ENCODE results near the gene DBX1.

Gene DBX1

GRCh38 chr11:20197881-20198280 is 37.6 kb upstream of the DBX1 start:
- no peaks in the 10 kb centered on the region for H3K9me3 ChIP-seq (ENCODE audit: insufficient read depth, low read length)
- peaks cover 15% of the 10 kb centered on the region for H3K4me1 ChIP-seq (ENCODE audit: low read length)
- no peak overlapping the region for H3K9ac ChIP-seq (ENCODE audit: low read length)
- H3K27ac ChIP-seq (ENCODE audit: low read length) = no peak overlapping the region
- no peak overlapping the region for H3K4me3 ChIP-seq (ENCODE audit: low read length)
- H2AFZ ChIP-seq (ENCODE audit: low read depth, low read length) = no peak overlapping the region
- H4K20me1 ChIP-seq (ENCODE audit: insufficient read depth, low read length) = no peaks in the 10 kb centered on the region
- TF ChIP-seq CTCF (IDR thresholded peaks at IDR 0.05; ENCODE audit: low read depth, low read length) (no peak), EZH2phosphoT487 (IDR thresholded peaks at IDR 0.05; ENCODE audit: low read depth) (no peak)
- H3K79me2 ChIP-seq (ENCODE audit: low read length) = no peaks in the 10 kb centered on the region
- H3K27me3 ChIP-seq (ENCODE audit: low read depth, low read length) = no peaks in the 10 kb centered on the region
- H3K4me2 ChIP-seq (ENCODE audit: low read length) = no peak overlapping the region
- H3K36me3 ChIP-seq (replicated peaks; ENCODE audit: low read depth, low read length) = no peaks in the 10 kb centered on the region

- Histone ChIP-seq H3K36me3 (replicated peaks; ENCODE audit: low read depth, low read length) (no peaks in the 10 kb centered on the region), H3K9me3 (ENCODE audit: insufficient read depth, low read length) (no peaks in the 10 kb centered on the region), H3K4me2 (ENCODE audit: low read length) (no peak overlapping the region), H3K4me3 (ENCODE audit: low read length) (no peak overlapping the region), H3K4me1 (ENCODE audit: low read length) (peaks cover 8% of the 10 kb centered on the region), H3K27ac (ENCODE audit: low read length) (no peak overlapping the region), H3K9ac (ENCODE audit: low read length) (no peak overlapping the region), H4K20me1 (ENCODE audit: insufficient read depth, low read length) (no peaks in the 10 kb centered on the region), H3K27me3 (ENCODE audit: low read depth, low read length) (no peaks in the 10 kb centered on the region), H2AFZ (ENCODE audit: low read depth, low read length) (no peak overlapping the region), H3K79me2 (ENCODE audit: low read length) (no peaks in the 10 kb centered on the region)
- TF ChIP-seq CTCF (IDR thresholded peaks at IDR 0.05; ENCODE audit: low read depth, low read length) (no peak), EZH2phosphoT487 (IDR thresholded peaks at IDR 0.05; ENCODE audit: low read depth) (no peak)
Observed at GRCh38 chr11:20194470-20194869, 34.2 kb upstream of the DBX1 start.

GRCh38 chr11:20193307-20193706 is 33.0 kb upstream of the DBX1 start:
- no peaks in the 10 kb centered on the region for H3K36me3 ChIP-seq (replicated peaks; ENCODE audit: low read depth, low read length)
- TF ChIP-seq EZH2phosphoT487 (IDR thresholded peaks at IDR 0.05; ENCODE audit: low read depth) = no peak
- no peak for TF ChIP-seq CTCF (IDR thresholded peaks at IDR 0.05; ENCODE audit: low read depth, low read length)
- no peak overlapping the region for H3K9ac ChIP-seq (ENCODE audit: low read length)
- H3K79me2 ChIP-seq (ENCODE audit: low read length) = no peaks in the 10 kb centered on the region
- H2AFZ ChIP-seq (ENCODE audit: low read depth, low read length) = no peak overlapping the region
- H3K27ac ChIP-seq (ENCODE audit: low read length) = no peak overlapping the region
- 0 out of 2 replicates have a peak, but pooled peaks cover 5% of the 10 kb centered on the region for H3K27me3 ChIP-seq (ENCODE audit: low read depth, low read length)
- H3K9me3 ChIP-seq (ENCODE audit: insufficient read depth, low read length) = no peaks in the 10 kb centered on the region
- no peak overlapping the region for H3K4me2 ChIP-seq (ENCODE audit: low read length)
- no peaks in the 10 kb centered on the region for H4K20me1 ChIP-seq (ENCODE audit: insufficient read depth, low read length)
- no peak overlapping the region for H3K4me3 ChIP-seq (ENCODE audit: low read length)
- 0 out of 2 replicates have a peak, but pooled peaks cover 5% of the 10 kb centered on the region for H3K4me1 ChIP-seq (ENCODE audit: low read length)

GRCh38 chr11:20192641-20193040 is 32.4 kb upstream of the DBX1 start:
- H3K4me3 ChIP-seq (ENCODE audit: low read length) = no peak overlapping the region
- no peaks in the 10 kb centered on the region for H4K20me1 ChIP-seq (ENCODE audit: insufficient read depth, low read length)
- H3K79me2 ChIP-seq (ENCODE audit: low read length) = no peaks in the 10 kb centered on the region
- no peak overlapping the region for H3K27ac ChIP-seq (ENCODE audit: low read length)
- peaks cover 10% of the 10 kb centered on the region; the same call in 1 of the 2 replicates for H3K27me3 ChIP-seq (ENCODE audit: low read depth, low read length)
- no peak overlapping the region for H3K9ac ChIP-seq (ENCODE audit: low read length)
- TF ChIP-seq EZH2phosphoT487 (IDR thresholded peaks at IDR 0.05; ENCODE audit: low read depth) (no peak), CTCF (IDR thresholded peaks at IDR 0.05; ENCODE audit: low read depth, low read length) (no peak)
- no peaks in the 10 kb centered on the region for H3K9me3 ChIP-seq (ENCODE audit: insufficient read depth, low read length)
- H2AFZ ChIP-seq (ENCODE audit: low read depth, low read length) = no peak overlapping the region
- H3K36me3 ChIP-seq (replicated peaks; ENCODE audit: low read depth, low read length) = no peaks in the 10 kb centered on the region
- 0 out of 2 replicates have a peak, but pooled peaks cover 4% of the 10 kb centered on the region for H3K4me1 ChIP-seq (ENCODE audit: low read length)
- H3K4me2 ChIP-seq (ENCODE audit: low read length) = no peak overlapping the region

Data from OCI-LY3 (cell line).